T-helper 9 cell (primary cell): ENCODE data around the gene RFLNA.

ENCODE experiments used
- DNase-seq: peaks from one replicate; pipeline ENCODE4 v3.0.0-alpha.2; 2020

The RFLNA gene

DNA sequence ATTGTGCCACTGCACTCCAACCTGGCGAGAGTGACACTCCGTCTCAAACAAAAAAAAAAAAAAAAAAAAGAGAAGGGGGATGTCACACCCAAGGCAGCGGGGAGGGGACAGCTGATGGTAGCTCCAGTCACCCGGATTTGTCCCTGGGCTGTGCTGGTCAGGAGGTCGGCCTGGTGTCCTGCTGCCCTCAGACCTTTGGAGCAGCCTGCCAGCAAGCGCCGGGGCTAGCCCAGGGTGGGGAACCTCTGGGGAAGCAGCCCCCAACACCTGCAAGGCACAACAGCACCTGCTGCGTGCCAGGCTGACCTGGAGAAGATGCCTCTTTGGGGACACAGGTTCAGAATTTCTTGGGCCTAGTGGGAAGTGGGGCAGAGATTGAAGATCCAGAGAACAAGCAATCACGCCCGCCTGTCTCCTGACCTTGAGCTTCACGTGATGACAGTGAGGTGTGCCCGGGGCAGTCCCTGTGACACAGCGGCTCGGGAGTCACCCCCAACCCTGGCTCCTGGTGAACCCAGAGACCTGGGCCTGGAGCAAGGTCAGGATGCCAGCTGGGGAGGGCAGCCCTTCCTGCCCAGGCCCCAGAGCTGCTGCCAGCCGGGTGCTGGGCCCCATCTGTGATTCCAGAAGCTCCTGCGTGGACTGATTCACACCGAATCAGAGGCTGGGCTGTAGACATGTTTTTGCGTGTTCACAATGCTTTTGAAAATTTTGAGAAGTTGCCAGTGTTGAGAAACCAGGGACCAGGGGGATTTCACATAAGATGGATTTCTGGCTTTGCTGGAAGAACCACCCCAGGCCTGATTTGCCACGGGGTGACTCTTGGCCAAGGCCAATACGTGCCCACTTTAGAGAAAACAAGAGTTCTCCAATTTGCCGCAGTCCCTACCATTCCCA lies 66.4 kb downstream of the RFLNA start:
- DNase-seq, result no peak

DNA sequence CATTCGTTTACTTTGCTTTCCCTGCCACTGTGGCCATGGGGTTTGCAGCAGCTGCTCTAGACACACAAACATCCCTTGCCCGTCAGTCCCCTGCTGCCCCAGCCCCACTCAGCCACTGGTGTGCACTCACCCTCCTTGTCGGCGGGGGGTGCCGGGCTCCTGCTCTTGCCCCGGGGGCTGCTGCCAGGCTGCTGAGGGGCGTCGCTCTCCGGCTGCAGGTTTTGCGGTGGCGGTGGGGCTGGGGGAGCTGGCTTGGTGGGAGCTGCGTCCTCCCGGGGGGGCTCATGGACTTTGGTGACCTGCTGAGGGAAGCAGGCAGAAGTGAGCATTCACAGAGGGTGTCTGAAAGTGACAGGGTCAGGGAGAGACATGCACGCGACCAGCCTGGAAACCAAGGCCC lies 67.1 kb downstream of the RFLNA start:
- no peak for DNase-seq

DNA sequence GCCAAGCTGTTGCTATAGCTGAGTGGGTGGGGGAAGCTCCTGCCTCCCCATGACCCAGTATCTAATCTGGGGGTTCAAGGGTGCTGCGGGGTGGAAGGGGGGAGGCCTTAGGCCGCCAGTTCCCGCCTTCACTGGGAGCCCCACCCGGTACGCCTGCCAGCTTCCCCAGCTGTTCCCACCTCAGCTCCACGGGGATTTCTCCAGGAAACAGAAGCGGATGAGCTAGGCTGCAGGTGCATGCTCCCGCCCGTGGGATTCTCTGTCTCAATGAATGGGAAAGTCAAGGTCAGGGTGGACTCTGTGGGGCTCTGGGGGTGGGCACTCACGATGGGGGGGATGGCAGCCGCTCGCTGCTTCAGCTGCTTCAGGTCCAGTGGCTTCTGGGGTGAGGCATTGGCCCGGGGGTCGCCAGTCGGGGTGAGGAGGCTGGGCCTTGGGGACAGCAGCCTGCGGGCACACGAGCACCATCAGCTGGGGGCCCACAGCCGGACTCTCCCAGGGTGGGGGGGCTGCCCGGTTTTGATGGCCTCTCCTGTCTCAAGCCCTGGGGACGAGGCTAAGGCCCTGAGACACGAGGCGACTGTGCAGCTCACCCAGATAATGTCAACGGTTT lies 68.6 kb downstream of the RFLNA start:
- no peak for DNase-seq

DNA sequence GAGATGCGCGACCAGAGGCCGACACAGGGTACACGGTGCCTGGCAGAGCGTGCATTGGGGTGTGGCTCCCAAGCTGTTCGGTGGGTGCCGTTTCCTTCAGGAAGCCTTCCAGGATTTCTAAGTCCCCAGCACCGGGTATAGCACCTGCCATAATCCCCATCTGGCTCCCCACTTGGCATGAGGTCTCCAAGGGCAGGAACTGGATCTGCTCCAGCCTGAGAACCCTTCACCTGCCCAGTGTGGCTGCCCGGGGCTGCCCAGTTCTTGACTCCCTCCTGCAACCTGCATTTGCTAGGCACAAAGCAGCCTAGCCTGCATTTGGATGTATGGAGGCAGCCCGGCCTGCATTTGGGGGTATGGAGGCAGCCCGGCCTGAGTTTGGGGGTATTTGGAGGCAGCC lies 69.7 kb downstream of the RFLNA start:
- DNase-seq, result no peak
